ENCODE measurements around the gene WIPF3. TPM values are rescaled to one million over a fixed set of nuclear protein-coding genes. Genes with fewer than 3 reads are reported as not detected.

Gene WIPF3
- total and polyA plus RNA-seq, 10 donors: 0.17 to 1.5 (median 0.65) TPM

- Histone ChIP-seq H3K4me1 (peaks cover 9 to 23% (median 13%) of the 10 kb centered on the region in 6 donors), H3K27me3 (replicated peaks in 1 of 7) (peaks cover 0 to 4% (median 0%) of the 10 kb centered on the region in 7 donors), H3K4me3 (no peak overlapping the region), H3K27ac (no peak overlapping the region), H3K36me3 (peaks cover 0 to 52% (median 9%) of the 10 kb centered on the region in 6 donors), H3K9me3 (peaks cover 0 to 9% (median 0%) of the 10 kb centered on the region in 8 donors)
- TF ChIP-seq POLR2A (IDR thresholded peaks at IDR 0.05) (no peak), CTCF (IDR thresholded peaks at IDR 0.05 in 8 of 11, conservative IDR thresholded peaks at IDR 0.05 in 3 of 11) (no peak), POLR2AphosphoS5 (IDR thresholded peaks at IDR 0.05) (no peak)
- intact Hi-C loops (cut with DNase I; ENCODE audit: low total_unique reads): no loop called here
- DNase-seq: no peak
- 62 to 89% (median 77%) methylated on average over 4 of the region's 4 CpGs for WGBS, 5 donors
Measured at GRCh38 chr7:29953726-29954347, 147.5 kb downstream of the WIPF3 start.

GRCh38 chr7:29955075-29955792, 148.9 kb downstream of the WIPF3 start:
- intact Hi-C loops (cut with DNase I; ENCODE audit: low total_unique reads): no loop called here
- H3K4me3 ChIP-seq: no peak overlapping the region
- peaks cover 0 to 9% (median 0%) of the 10 kb centered on the region in 8 donors for H3K9me3 ChIP-seq
- no peak overlapping the region for H3K27ac ChIP-seq
- H3K4me1 ChIP-seq: peaks cover 9 to 23% (median 13%) of the 10 kb centered on the region in 6 donors
- H3K36me3 ChIP-seq: peaks cover 0 to 42% (median 7%) of the 10 kb centered on the region in 6 donors
- no peak for TF ChIP-seq POLR2A (IDR thresholded peaks at IDR 0.05)
- no peak for TF ChIP-seq POLR2AphosphoS5 (IDR thresholded peaks at IDR 0.05)
- no peak for TF ChIP-seq CTCF (IDR thresholded peaks at IDR 0.05 in 8 of 11, conservative IDR thresholded peaks at IDR 0.05 in 3 of 11)
- H3K27me3 ChIP-seq (replicated peaks in 1 of 7): peaks cover 0 to 3% (median 0%) of the 10 kb centered on the region in 7 donors
- 89 to 95% (median 93%) methylated on average over 7 of the region's 7 CpGs for WGBS, 5 donors
- no peak for DNase-seq

- no peak overlapping the region for H3K27ac ChIP-seq
- H3K36me3 ChIP-seq: peaks cover 0 to 35% (median 5%) of the 10 kb centered on the region in 6 donors
- intact Hi-C loops (cut with DNase I; ENCODE audit: low total_unique reads): no loop called here
- H3K9me3 ChIP-seq: peaks cover 0 to 3% (median 0%) of the 10 kb centered on the region in 8 donors
- TF ChIP-seq POLR2AphosphoS5 (IDR thresholded peaks at IDR 0.05): peak in 1 of 3 donors; percentile 38
- TF ChIP-seq CTCF (IDR thresholded peaks at IDR 0.05 in 8 of 11, conservative IDR thresholded peaks at IDR 0.05 in 3 of 11): no peak
- TF ChIP-seq POLR2A (IDR thresholded peaks at IDR 0.05): no peak
- 13 to 23% (median 17%) methylated on average over 8 of the region's 8 CpGs for WGBS, 5 donors
- no peaks in the 10 kb centered on the region for H3K27me3 ChIP-seq (replicated peaks in 1 of 7)
- H3K4me1 ChIP-seq: peaks cover 9 to 23% (median 13%) of the 10 kb centered on the region in 6 donors
- no peak overlapping the region for H3K4me3 ChIP-seq
- peak; percentile 83 for DNase-seq
Measured at GRCh38 chr7:29955799-29956486, 149.6 kb downstream of the WIPF3 start.

All from spleen (tissue), 11 donors.